Liver (tissue), 9 donors: ENCODE results near the gene ARHGEF7. TPM values are rescaled to one million over a fixed set of nuclear protein-coding genes. Genes with fewer than 3 reads are reported as not detected.

ENCODE experiments used
- DNase-seq: peaks from one replicate; pipeline ENCODE4 v3.0.0-alpha.2; 2017; ENCODE audit warnings: low spot score
- H3K27ac ChIP-seq, 2 donors: one replicate each; pipeline ENCODE4 v1.7.0; 2013; ENCODE audit warnings: inconsistent platforms in 2 of 2, low read length in 2 of 2, control low read depth in 1 of 2, low read depth in 1 of 2, mild to moderate bottlenecking in 1 of 2
- H3K27me3 ChIP-seq, 4 donors: one replicate each; pipeline versions ENCODE4 v1.6.1 to v1.7.0; 2013; ENCODE audit warnings: low read length in 3 of 4, inconsistent platforms in 1 of 4, mild to moderate bottlenecking in 1 of 4, moderate library complexity in 1 of 4; ENCODE audit not compliant: control insufficient read depth in 4 of 4, insufficient read depth in 4 of 4
- H3K36me3 ChIP-seq, 4 donors: one replicate each; pipeline versions ENCODE4 v1.6.1 to v1.7.0; 2013; ENCODE audit warnings: low read length in 3 of 4, mild to moderate bottlenecking in 3 of 4, low read depth in 1 of 4, moderate library complexity in 1 of 4; ENCODE audit not compliant: control insufficient read depth in 4 of 4, insufficient read depth in 3 of 4
- H3K4me1 ChIP-seq, 4 donors: one replicate each; pipeline versions ENCODE4 v1.6.1 to v1.7.0; 2013; ENCODE audit warnings: low read length in 3 of 4, mild to moderate bottlenecking in 3 of 4, moderate library complexity in 1 of 4; ENCODE audit not compliant: control insufficient read depth in 4 of 4, insufficient read depth in 4 of 4
- H3K4me3 ChIP-seq, 3 donors: one replicate each; pipeline versions ENCODE4 v1.6.1 to v1.7.0; 2013; ENCODE audit warnings: low read length in 3 of 3, control low read depth in 1 of 3, low read depth in 1 of 3, mild to moderate bottlenecking in 1 of 3
- H3K9ac ChIP-seq, 2 donors: one replicate each; pipeline ENCODE4 v1.7.0; 2013; ENCODE audit warnings: low read length in 2 of 2, mild to moderate bottlenecking in 2 of 2, moderate library complexity in 2 of 2, control low read depth in 1 of 2, low read depth in 1 of 2
- H3K9me3 ChIP-seq, 4 donors: one replicate each; pipeline versions ENCODE4 v1.6.1 to v1.7.0; 2013; ENCODE audit warnings: low read length in 3 of 4; ENCODE audit not compliant: control insufficient read depth in 4 of 4
- ATF3 ChIP-seq: IDR thresholded peaks from 2 replicates; pipeline ENCODE4 v1.6.1; 2016; ENCODE audit warnings: antibody characterized with exemption
- CTCF ChIP-seq: fragments of 150-350 bp; IDR thresholded peaks from 2 replicates; pipeline ENCODE4 v1.5.1; 2017; ENCODE audit warnings: improper control_type of control experiment, low read depth, low read length; ENCODE audit not compliant: missing input control
- EGR1 ChIP-seq, 2 donors: IDR thresholded peaks; 2 replicates each; pipeline ENCODE4 v1.6.1; 2016 to 2018; ENCODE audit warnings: antibody characterized with exemption in 2 of 2, low read depth in 2 of 2
- FOXA1 ChIP-seq: IDR thresholded peaks from 2 replicates; pipeline ENCODE4 v1.6.1; 2016; ENCODE audit warnings: antibody characterized with exemption
- FOXA2 ChIP-seq: IDR thresholded peaks from 2 replicates; pipeline ENCODE4 v1.6.1; 2016; ENCODE audit warnings: antibody characterized with exemption
- GABPA ChIP-seq, 2 donors: IDR thresholded peaks in 1 of 2; conservative IDR thresholded peaks in 1 of 2; 2 replicates each; pipeline ENCODE4 v1.6.1; 2016; ENCODE audit warnings: antibody characterized with exemption in 2 of 2, mild to moderate bottlenecking in 1 of 2, moderate library complexity in 1 of 2
- HNF4A ChIP-seq, 2 donors: conservative IDR thresholded peaks; 2 replicates each; pipeline ENCODE4 v1.6.1; 2016; ENCODE audit warnings: antibody characterized with exemption in 2 of 2, mild to moderate bottlenecking in 2 of 2
- HNF4G ChIP-seq: IDR thresholded peaks from 2 replicates; pipeline ENCODE4 v1.6.1; 2016; ENCODE audit warnings: antibody characterized with exemption
- JUND ChIP-seq, 2 donors: IDR thresholded peaks; 2 replicates each; pipeline ENCODE4 v1.6.1; 2016; ENCODE audit warnings: antibody characterized with exemption in 2 of 2
- NR2F2 ChIP-seq: IDR thresholded peaks from 2 replicates; pipeline ENCODE4 v1.6.1; 2016; ENCODE audit warnings: antibody characterized with exemption
- RAD21 ChIP-seq, 2 donors: IDR thresholded peaks; 2 replicates each; pipeline ENCODE4 v1.6.1; 2016; ENCODE audit warnings: antibody characterized with exemption in 2 of 2, mild to moderate bottlenecking in 2 of 2
- RXRA ChIP-seq, 2 donors: IDR thresholded peaks; 2 replicates each; pipeline ENCODE4 v1.6.1; 2017 to 2018; ENCODE audit warnings: antibody characterized with exemption in 2 of 2, mild to moderate bottlenecking in 1 of 2
- SP1 ChIP-seq: IDR thresholded peaks from 2 replicates; pipeline ENCODE4 v1.6.1; 2018; ENCODE audit warnings: antibody characterized with exemption, mild to moderate bottlenecking
- TAF1 ChIP-seq: conservative IDR thresholded peaks from 2 replicates; pipeline ENCODE4 v1.6.1; 2016; ENCODE audit warnings: antibody characterized with exemption, mild to moderate bottlenecking
- ZBTB33 ChIP-seq: IDR thresholded peaks from 2 replicates; pipeline ENCODE4 v1.6.1; 2016; ENCODE audit warnings: antibody characterized with exemption
- WGBS: extraction: QIAGEN DNeasy Blood & Tissue Kit; methylation state at CpG from one replicate; pipeline ENCODE4 v1.1.7; 2013; 5-methylcytosine and 5-hydroxymethylcytosine counted together
- polyA plus RNA-seq, 2 donors: library from polyadenylated mRNA; stranded (reverse) in 1 of 2; unstranded in 1 of 2; fragments of 200-250 nt in 1 of 2; fragments of >200 nt in 1 of 2; fragmentation: Nextera tagmentation in 1 of 2; extraction: Ambion mirVana in 1 of 2; gene quantifications; one replicate each; pipeline versions ENCODE4 v1.2.1 to v1.2.3, GENCODE V29; 2013 to 2015
- total RNA-seq, 2 donors: library from RNA; depleted of rRNA; stranded (reverse); fragments of >200 nt; gene quantifications; one replicate each; pipeline ENCODE4 v1.2.3, GENCODE V29; 2014
- TF ChIP-seq, protein P1 (sequence below): IDR thresholded peaks from 2 replicates; pipeline ENCODE4 v1.6.1; 2016; ENCODE audit warnings: antibody characterized with exemption, mild to moderate bottlenecking
- donor health status: healthy.
- donor health status: healthy.
- donor health status: healthy.
- donor health status: healthy.
- donor health status: healthy.

ARHGEF7 gene
- total and polyA plus RNA-seq, 4 donors, result 10.3 to 37.5 (median 20.1) TPM

- H3K4me3 ChIP-seq, result no peak overlapping the region
- no peak overlapping the region for H3K27ac ChIP-seq
- WGBS, result 98% methylated on average over 6 of the region's 6 CpGs
- H3K27me3 ChIP-seq, result no peaks in the 10 kb centered on the region
- peaks cover 2 to 33% (median 22%) of the 10 kb centered on the region in 4 donors for H3K36me3 ChIP-seq
- H3K4me1 ChIP-seq, result no peaks in the 10 kb centered on the region
- no peak overlapping the region for H3K9ac ChIP-seq
- TF ChIP-seq SP1 (no peak), JUND (IDR thresholded peaks at IDR 0.05) (no peak), EGR1 (IDR thresholded peaks at IDR 0.05; ENCODE audit: low read depth in 2 of 2) (no peak), HNF4A (conservative IDR thresholded peaks at IDR 0.05) (no peak), RXRA (IDR thresholded peaks at IDR 0.05) (no peak), NR2F2 (no peak), CTCF (no peak), ZBTB33 (no peak), FOXA1 (no peak), GABPA (IDR thresholded peaks at IDR 0.05 in 1 of 2, conservative IDR thresholded peaks at IDR 0.05 in 1 of 2) (no peak), HNF4G (no peak), ATF3 (no peak), TAF1 (no peak)
- TF ChIP-seq, protein P1, sequence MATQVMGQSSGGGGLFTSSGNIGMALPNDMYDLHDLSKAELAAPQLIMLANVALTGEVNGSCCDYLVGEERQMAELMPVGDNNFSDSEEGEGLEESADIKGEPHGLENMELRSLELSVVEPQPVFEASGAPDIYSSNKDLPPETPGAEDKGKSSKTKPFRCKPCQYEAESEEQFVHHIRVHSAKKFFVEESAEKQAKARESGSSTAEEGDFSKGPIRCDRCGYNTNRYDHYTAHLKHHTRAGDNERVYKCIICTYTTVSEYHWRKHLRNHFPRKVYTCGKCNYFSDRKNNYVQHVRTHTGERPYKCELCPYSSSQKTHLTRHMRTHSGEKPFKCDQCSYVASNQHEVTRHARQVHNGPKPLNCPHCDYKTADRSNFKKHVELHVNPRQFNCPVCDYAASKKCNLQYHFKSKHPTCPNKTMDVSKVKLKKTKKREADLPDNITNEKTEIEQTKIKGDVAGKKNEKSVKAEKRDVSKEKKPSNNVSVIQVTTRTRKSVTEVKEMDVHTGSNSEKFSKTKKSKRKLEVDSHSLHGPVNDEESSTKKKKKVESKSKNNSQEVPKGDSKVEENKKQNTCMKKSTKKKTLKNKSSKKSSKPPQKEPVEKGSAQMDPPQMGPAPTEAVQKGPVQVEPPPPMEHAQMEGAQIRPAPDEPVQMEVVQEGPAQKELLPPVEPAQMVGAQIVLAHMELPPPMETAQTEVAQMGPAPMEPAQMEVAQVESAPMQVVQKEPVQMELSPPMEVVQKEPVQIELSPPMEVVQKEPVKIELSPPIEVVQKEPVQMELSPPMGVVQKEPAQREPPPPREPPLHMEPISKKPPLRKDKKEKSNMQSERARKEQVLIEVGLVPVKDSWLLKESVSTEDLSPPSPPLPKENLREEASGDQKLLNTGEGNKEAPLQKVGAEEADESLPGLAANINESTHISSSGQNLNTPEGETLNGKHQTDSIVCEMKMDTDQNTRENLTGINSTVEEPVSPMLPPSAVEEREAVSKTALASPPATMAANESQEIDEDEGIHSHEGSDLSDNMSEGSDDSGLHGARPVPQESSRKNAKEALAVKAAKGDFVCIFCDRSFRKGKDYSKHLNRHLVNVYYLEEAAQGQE, result no peak
- H3K9me3 ChIP-seq, result no peaks in the 10 kb centered on the region
- no peak for DNase-seq
These were observed 143.9 kb downstream of the ARHGEF7 start for GRCh38 chr13:111259058-111259457.

GRCh38 chr13:111261326-111261725 lies 146.2 kb downstream of the ARHGEF7 start:
- H3K27ac ChIP-seq, result no peak overlapping the region
- no peaks in the 10 kb centered on the region for H3K9me3 ChIP-seq
- DNase-seq, result no peak
- H3K27me3 ChIP-seq, result no peaks in the 10 kb centered on the region
- peaks cover 2 to 24% (median 21%) of the 10 kb centered on the region in 4 donors for H3K36me3 ChIP-seq
- no peak overlapping the region for H3K9ac ChIP-seq
- no peaks in the 10 kb centered on the region for H3K4me1 ChIP-seq
- no peak overlapping the region for H3K4me3 ChIP-seq
- no peak for TF ChIP-seq FOXA1
- no peak for TF ChIP-seq EGR1 (IDR thresholded peaks at IDR 0.05; ENCODE audit: low read depth in 2 of 2)
- no peak for TF ChIP-seq RXRA (IDR thresholded peaks at IDR 0.05)
- TF ChIP-seq CTCF, result no peak
- TF ChIP-seq RAD21 (IDR thresholded peaks at IDR 0.05), result no peak
- no peak for TF ChIP-seq FOXA2
- TF ChIP-seq ATF3, result no peak
- TF ChIP-seq, protein P1, result peak; percentile 92
